Measurements from ENCODE around the gene PADI6.
"Not testable (repeated sequence)": the region's sequence is repeated elsewhere in the genome, so short reads cannot be mapped to it uniquely, and the experiment has no call there.

Gene PADI6

GRCh38 chr1:17404034-17404684 is 32.2 kb downstream of the PADI6 start:
- no peak for DNase-seq (ENCODE audit: low spot score)
- FAIRE-seq = no peak

GRCh38 chr1:17404820-17405219 is 32.8 kb downstream of the PADI6 start:
- no peak for DNase-seq (ENCODE audit: low spot score)

GRCh38 chr1:17405898-17406759 is 34.1 kb downstream of the PADI6 start:
- DNase-seq (ENCODE audit: low spot score) (peak; percentile 51), FAIRE-seq (no peak)

More at GRCh38 chr1:17404820-17405219, 32.8 kb downstream of the PADI6 start:
- no peak for FAIRE-seq

GRCh38 chr1:17406760-17407475 is 34.9 kb downstream of the PADI6 start:
- not testable (repeated sequence) for FAIRE-seq

GRCh38 chr1:17407786-17408514 is 36.0 kb downstream of the PADI6 start:
- DNase-seq (ENCODE audit: low spot score); FAIRE-seq: not testable (repeated sequence)

More at GRCh38 chr1:17406760-17407475, 34.9 kb downstream of the PADI6 start:
- DNase-seq (ENCODE audit: low spot score) = not testable (repeated sequence)

GRCh38 chr1:17409391-17409811 is 37.4 kb downstream of the PADI6 start:
- no peak for DNase-seq (ENCODE audit: low spot score)
- FAIRE-seq = no peak

GRCh38 chr1:17412093-17412870 is 40.3 kb downstream of the PADI6 start:
- FAIRE-seq = no peak

GRCh38 chr1:17414022-17414421 is 42.0 kb downstream of the PADI6 start:
- FAIRE-seq (no peak), DNase-seq (ENCODE audit: low spot score) (no peak)

More at GRCh38 chr1:17412093-17412870, 40.3 kb downstream of the PADI6 start:
- DNase-seq (ENCODE audit: low spot score) = no peak

- DNase-seq (ENCODE audit: low spot score) = no peak
- no peak for FAIRE-seq
Measured at GRCh38 chr1:17416389-17416788, 44.4 kb downstream of the PADI6 start.

- FAIRE-seq (no peak), DNase-seq (ENCODE audit: low spot score) (no peak)
Measured at GRCh38 chr1:17419626-17420328, 47.8 kb downstream of the PADI6 start.

GRCh38 chr1:17420391-17420918 is 48.5 kb downstream of the PADI6 start:
- FAIRE-seq (no peak), DNase-seq (ENCODE audit: low spot score) (no peak)

- no peak for FAIRE-seq
- DNase-seq (ENCODE audit: low spot score) = no peak
Measured at GRCh38 chr1:17422461-17422860, 50.5 kb downstream of the PADI6 start.

GRCh38 chr1:17423781-17424245 is 51.8 kb downstream of the PADI6 start:
- FAIRE-seq (no peak), DNase-seq (ENCODE audit: low spot score) (no peak)

- DNase-seq (ENCODE audit: low spot score) (no peak), FAIRE-seq (no peak)
Measured at GRCh38 chr1:17425806-17426600, 54.0 kb downstream of the PADI6 start.

GRCh38 chr1:17427696-17428660 is 56.0 kb downstream of the PADI6 start:
- DNase-seq (ENCODE audit: low spot score) = no peak
- no peak for FAIRE-seq

GRCh38 chr1:17429183-17429582 is 57.2 kb downstream of the PADI6 start:
- DNase-seq (ENCODE audit: low spot score) (no peak), FAIRE-seq (no peak)

- FAIRE-seq = no peak
- no peak for DNase-seq (ENCODE audit: low spot score)
Measured at GRCh38 chr1:17432412-17432811, 60.4 kb downstream of the PADI6 start.

Measured in RCC 7860 (cell line).